Activated CD8-positive, alpha-beta memory T cell treated with anti-CD3 and anti-CD28 coated beads for 4 hours (primary cell): ENCODE measurements around the gene CARD9.
"Not testable (repeated sequence)": the region's sequence is repeated elsewhere in the genome, so short reads cannot be mapped to it uniquely, and the experiment has no call there.

ENCODE experiments used
- DNase-seq, 2 donors: peaks; one replicate each; pipeline ENCODE4 v3.0.0-alpha.2; 2020; ENCODE audit warnings: low read depth in 2 of 2

The CARD9 gene

DNA sequence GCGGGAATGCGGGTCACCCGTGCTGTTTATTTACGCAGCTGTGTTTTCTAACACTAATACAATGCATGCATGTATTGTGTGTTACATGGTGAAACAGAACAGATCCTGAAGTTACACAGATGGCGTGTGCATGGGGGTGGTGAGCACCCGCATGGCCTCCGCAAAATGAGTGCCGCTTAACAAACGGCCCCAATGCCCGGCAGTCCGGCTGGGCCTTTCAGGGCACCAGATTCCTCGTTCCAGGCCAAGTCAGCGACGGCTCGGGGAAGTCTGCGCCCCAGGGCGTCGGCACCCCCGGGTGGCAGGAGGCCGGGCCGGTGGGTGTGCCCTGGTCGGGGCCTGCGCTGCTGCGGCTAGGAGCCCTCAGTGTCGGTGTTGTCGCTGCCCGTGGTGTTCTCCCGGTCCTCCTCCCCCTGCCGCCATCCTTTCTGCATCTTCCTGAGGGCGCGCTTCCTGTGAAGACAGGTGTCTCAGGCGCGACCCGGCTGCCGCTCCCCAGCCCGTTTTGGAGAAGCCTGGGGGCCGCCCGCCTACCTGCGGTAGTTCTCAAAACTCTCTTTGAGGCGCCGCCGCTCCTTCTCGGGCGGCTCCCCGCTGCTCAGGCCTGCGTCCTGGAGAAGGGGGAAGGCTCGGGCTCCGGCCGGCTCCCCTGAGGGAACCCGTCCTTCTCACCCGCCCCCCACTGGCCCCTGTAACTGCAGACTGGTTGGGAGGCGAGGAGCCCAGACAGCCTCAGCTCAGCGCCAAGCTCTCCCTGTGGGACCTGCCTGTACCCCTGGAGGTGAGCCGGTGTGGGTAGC lies 9.3 kb downstream of the CARD9 start:
- DNase-seq, result no peak

DNA sequence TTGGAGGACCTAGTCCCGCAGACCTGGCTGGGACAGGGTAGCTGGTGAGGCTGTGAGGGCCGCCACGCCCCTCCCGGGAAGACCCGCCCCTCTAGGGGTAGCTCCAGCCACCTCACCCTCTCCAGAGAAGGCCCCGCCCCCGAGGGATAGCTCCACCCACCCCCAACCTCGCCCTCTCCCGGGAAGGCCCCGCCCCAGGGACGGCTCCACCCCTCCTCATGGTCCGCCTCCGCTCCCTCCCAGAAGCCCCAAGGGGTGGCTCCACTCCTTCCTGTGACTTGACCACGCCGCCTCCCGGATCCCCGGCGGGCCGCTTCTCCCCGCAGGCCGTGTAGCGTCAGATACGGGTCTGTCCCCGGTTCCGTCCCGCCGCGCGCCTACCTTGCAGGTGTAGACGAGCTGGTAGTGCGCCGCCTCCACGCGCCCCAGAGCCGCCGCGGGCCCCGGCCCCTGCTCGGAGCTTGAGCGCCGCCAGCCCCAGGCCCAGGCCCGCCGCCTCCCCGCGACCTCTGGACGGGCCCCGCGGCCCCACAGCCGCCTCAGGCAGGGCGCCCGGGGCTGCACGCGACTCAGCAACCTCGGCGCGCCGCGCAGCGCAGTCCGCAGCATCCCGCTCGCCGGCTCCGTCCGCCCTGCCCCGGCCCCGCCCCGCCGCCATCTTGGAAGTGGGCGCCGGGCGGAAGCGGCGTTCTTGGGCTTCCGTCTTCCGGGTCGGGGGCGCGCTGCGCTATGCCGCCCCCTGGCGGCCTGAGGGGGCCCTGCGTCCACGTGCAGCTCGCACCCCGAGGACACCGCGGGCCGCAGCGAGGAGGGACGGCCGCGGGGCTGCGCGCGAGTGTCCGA lies 10.1 kb downstream of the CARD9 start, which contains the start of gene DNLZ:
Gene DNLZ (minus strand): TSS at position 639 of the 843 bp plus-strand sequence. CDS start 30 bp downstream, at position 609.
- DNase-seq, result peak; percentile 87 to 90

DNA sequence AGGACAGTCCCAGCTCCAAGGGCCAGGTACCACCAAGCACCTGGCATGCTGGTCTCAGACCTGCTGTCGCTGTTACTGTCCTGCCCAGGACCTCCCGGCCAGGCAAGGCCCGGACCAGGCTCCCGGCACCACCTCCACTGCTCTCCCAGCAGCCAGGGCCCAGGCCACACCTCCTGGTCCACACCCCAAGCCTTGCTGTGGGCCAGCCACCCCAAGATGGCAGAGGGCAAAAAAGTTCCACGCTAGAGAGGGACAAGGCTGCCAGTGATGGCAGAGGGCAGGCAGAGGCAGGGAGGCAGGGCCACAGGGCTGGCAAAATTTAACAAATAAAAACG lies 11.1 kb downstream of the CARD9 start:
- no peak for DNase-seq

DNA sequence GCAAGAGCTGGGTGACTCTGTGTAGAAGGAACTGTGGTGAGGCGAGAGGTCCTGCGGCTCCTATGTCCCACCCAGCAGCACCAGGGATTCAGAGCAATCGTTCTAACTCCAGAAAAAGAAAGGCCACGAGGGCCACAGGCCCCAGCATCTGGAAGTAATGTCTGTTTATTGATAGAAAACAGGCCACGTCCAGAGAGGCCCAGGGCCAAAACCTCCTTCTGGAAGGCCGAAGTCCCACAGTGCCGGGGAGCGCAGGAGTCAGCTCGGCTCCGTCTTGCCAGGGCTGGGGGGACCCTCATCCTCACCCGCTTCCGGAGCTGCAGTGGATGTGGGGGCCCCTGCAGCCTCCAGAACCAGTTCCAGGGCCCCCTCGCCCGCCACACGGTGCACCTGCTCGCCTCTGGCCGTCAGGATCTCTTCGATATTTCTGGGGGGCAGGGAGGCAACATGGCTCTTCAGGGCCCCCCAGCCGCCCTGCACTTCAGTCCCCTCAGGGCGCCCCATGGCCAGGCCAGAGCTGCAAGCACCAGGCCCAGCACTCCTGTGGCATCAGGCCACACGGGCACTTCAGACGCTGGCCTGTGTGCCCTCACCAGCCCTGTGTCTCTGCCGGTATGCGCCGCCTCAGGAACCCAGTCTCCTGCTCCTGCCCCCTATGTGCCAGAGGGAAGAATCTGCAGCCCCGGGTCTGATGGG lies 11.6 kb downstream of the CARD9 start:
- DNase-seq, result no peak

DNA sequence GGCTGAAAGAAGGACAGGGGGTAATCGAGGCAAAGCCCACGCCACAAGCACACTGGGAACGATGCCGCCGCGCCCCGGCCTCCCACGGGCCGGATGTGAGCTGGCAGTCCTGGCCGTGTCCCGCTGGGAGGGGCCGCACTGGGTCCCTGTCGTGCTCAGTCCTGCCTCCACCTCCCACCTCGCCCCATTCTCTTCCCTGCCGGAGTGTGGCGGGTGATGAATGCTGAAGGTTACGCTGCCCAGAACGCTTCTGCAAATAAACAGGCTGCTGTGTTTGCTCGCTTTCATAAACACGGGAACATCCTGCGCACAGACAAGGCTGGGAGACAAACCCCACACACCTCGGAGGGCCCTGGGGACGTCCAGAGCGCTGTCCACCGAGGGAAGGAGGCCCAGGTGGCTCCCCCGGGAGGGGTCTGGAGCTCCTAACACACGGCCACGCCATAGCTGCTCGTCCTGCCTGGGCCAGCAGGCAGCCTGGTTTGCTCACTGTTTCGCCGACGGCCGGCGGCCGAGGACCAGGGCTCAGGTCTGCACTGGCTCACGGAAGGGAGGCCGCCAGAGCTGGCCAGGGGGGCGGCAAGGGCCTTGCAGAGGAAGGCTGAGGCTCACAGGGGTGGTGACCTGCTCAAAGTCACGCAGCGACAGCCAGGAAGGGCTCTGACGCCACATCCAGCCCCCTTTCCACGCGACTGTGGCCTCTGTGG lies 12.3 kb downstream of the CARD9 start:
- DNase-seq, result no peak

DNA sequence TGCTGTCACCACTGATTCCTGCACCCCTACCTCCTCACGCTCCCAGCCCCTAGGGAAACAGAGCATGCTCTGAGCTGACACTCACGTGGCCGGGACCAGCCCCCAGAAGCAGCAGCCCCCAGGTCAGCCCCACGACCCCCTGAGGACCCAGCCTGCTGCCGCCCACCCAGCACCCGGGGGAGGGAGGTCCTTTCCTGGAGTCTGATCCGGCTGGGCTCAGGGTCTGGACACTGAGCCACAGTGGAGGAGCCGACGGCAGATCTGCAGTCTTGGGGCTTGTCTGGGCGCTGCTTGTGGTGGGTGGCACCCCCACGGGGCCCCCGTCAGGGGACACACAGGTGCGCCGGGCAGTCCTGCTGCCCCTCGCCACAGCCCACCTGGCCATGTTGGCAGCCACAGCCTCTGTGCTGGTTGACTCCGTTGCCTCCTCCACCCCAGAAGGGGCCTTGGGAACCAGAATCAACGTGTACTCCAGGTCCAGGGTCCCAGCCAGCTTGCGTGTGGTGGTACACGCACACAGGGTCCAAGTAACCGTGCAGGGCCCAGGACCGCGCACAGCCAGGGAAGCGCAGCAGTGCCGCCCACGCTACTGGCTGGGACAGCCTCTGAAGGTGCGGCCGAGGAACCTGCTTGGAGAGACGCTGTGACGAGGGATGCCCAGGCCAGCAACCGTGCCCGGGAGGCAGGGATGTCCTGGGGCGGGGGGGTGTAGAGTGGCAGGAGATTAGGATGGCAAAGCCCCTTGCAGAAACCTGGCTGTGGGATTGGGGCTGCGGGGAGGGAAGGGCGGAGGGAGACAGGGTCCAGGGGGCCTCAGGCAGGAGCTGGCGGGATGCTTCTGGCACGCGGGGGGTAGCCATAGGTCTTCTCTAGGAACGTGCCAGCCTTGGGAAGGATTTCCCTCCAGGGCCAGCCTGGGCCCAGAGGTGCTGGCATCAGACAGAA lies 13.4 kb downstream of the CARD9 start:
- no peak for DNase-seq

DNA sequence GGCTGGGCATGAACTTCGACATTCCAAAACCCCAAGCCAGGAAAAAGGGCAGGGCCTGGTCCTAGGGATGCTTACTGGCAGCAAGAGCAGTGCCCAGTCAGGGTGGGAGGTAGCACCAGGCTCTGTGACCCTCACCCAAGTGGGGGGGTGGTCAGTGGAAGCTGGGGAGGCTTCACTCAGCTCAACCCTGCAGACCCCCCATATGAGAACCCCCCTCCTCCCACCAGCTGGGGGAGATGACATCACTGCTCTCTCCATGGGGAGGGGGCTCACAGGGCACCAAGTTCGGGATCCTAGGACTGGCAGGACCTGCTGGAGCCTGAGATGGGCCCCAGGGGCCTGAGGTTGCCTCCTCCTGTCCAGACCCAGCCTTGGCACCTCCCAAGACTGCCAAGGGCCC lies 14.6 kb downstream of the CARD9 start:
- no peak for DNase-seq

DNA sequence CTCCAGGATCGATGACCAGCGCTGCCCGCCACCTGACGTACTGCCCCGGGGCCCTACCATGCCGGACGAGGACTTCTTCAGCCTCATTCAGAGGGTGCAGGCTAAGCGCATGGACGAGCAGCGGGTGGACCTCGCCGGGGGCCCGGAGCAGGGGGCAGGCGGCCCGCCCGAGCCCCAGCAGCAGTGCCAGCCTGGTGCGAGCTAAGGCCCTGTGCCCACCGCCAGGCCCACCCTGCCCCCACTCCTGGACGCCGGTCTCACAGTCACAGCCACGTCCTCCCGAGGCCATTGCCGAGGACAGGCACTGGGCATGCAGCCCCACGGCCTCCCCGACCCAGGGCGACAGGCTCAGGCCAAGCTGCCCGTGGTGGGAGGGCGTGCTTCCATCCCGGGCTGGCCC lies 15.5 kb downstream of the CARD9 start:
- no peak for DNase-seq

DNA sequence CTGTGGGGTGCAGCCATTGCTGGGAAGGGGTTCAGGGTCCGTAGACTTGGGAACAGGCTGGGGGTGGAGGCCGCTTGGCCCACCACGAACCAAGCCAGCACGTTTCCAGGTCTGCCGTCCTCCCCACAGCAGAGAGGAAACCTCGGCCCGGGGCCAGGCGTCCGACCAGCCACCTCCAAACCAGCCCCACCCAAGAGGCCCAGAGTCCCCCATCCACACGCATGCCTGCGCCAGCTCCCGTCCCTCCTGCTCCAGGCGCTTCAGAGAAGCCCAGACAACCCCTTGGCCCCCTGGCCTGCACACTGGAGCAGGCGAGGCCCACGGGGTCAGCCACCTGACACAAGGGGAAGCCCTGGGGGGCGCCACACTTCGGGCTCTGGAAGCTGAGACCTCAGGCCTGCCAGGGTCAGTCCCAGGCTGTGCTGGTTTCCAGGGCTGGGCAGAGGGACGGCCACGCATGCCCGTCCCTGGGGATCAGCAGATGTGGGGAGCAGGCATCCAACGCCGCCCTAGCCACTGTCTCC lies 16.2 kb downstream of the CARD9 start:
- DNase-seq, result no peak

DNA sequence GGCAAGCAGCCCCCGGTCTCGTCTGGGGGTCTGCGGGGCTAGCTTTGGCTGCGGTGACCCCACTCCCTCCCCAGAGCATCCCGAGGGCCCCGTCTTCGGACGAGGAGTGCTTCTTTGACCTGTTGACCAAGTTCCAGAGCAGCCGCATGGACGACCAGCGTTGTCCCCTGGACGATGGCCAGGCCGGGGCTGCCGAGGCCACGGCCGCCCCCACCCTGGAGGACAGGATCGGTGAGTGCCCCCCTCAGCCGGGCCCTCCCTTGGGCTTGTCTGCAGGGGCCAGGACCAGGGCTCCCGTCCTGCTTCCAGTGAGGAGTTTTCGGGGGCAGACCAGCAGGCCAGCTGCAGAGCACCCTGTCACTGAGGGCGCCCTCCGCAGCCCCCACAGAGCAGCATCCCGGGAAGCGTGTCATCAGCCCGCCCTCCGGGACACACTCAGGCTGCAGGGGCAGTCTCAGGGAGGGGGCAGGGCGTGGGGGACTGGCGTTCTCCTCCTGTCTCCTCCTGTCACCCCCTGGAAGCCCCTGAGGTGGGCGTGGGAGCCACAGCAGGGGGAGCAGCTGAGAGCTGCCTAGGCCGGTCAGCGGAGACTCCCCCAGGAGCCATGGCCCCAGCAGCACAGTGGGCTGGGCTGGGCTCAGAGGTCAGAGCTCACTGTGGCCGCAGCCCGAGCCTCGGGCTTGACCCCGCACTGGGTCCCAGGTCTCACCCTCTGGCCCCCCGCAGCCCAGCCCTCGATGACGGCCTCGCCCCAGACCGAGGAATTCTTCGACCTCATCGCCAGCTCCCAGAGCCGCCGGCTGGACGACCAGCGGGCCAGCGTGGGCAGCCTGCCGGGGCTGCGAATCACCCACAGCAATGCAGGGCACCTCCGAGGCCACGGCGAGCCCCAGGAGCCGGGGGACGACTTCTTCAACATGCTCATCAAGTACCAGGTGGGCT lies 17.6 kb downstream of the CARD9 start:
- no peak for DNase-seq

DNA sequence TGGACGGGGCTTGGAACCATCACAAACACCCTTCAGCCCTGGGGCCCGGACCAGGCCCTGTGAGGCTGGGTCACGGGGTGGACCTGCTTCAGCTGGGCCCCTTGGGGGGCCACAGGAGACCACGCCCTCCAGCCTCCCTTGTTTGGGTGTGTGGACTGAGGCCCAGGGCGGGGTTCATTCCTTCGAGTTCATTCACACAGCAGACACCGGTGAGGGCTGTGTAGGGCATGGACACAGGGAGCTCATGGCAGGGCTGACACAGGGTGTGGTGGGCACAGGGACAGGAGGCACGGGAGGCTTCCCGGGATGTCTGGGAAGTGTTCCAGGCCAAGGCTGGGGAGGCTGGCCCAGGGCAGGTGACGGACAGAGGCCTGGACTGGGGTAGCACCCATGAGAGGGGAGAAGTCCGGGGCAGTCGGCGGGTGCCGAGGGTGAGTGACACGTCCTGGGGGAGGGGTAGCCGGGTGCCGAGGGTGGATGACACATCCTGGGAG lies 18.8 kb downstream of the CARD9 start:
- no peak for DNase-seq

DNA sequence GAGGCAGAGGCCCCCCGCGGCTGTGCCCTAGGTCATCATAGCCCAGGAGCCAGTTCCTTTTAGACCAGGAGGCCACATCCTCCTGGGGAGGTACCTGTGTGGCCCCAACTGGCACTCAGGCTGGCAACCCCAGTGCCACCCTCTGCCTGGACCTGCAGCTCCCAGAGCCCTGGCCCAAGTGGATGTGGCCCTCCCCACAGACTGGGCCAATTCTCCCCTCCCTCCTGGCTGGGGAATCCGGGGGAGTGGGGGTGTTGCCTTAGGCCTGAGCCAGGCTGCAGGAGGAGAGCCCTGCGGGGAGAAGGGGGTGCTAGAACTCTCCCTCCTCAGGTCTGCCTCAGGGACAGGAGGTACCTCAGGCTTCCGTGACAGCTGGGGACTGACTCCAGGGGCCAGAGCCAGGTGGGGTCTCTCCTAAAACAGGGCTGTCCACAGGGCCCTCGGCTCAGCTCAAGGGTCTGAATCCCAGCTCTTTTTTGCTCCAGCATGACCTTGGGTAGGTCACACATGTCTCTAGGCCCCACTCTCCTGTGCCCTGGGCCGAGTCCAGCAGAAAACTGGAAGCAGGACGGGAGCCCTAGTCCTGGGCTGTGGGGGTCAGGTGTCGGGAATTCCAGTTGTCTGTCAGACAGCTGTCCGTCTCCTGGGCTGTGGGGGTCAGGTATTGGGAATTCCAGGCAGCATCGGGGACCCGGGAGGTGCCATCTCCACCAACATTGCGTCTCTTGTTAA lies 19.5 kb downstream of the CARD9 start:
- DNase-seq, result no peak

DNA sequence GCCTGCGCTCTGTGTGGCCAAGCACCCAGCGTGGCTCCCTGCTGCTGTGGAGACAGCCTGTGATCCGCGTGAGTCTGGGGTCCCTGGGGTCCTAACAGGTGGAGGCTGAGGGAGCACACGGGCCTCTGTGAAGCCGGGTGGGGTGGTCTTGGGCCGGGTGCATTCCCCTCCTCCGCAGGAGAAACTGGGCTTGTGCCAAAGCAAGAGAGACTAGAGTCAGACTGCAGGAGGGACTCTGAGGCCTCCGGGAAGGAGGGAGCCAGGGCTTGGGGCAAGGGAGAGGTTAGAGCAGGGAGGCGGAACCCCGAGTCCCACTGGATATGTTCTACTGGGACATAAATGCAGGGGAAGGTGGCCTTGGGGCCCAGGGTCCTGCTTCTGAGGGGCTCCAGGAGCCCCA lies 20.4 kb downstream of the CARD9 start:
- DNase-seq, result no peak

DNA sequence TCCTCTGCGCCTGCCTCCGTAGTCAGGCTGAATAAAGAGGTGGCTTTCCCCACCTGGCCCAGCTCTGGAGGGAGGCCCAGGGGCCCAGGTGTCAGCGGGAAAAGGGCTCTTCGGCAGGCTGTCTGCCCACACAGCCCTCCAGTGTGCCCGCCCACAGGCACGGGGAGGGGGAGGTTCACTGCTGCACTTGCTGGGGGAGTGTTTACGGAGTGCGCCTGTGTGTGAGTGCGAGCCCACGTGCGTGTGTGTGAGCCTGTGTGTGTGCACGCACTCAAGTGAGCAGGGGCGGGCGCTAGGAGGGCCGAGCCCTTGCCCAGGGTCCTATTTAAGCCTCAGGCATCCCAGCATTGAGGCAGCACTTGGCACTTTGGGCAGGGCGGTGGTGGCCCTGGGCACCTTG lies 20.8 kb downstream of the CARD9 start:
- no peak for DNase-seq

DNA sequence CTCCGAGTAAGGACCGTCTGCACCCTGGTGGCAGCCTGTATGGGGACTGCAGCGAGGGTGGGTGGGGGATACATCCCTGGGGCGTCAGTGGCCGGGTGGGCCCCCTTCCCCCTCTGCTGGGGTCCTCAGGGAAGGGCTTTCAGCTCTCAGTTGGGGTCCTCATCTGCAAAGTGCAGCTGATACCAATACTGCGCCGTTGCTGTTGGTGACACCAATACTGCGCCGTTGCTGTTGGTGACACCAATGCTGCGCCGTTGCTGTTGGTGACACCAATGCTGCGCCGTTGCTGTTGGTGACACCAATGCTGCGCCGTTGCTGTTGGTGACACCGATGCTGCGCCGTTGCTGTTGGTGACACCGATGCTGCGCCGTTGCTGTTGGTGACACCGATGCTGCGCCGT lies 21.6 kb downstream of the CARD9 start:
- not testable (repeated sequence) for DNase-seq

DNA sequence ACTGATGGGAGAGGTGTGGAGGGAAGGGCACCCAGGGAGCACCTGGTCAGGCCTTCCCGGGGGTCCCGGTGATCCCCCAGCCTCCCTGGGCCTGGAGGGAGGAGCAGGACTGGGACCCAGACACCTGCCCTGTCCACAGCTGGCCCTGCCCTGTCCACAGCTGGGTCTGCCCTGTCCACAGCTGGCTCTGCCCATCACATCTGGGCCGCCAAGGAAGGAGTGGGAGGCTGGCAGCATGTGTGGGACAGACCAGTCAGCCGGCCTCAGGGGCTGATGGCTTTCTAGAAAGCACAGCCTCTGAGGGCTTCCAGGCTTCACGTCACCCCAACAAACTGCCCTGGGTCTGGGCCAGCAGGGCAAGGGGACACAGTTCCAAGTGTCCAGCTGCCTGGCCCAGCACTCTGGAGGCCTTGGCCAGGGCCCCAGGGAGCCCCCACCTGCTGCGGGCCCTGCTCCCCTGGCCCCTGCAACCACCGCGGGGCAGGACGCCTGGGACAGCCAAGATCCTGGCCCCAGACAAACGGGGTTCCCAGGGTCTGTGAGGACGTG lies 22.1 kb downstream of the CARD9 start:
- no peak for DNase-seq

DNA sequence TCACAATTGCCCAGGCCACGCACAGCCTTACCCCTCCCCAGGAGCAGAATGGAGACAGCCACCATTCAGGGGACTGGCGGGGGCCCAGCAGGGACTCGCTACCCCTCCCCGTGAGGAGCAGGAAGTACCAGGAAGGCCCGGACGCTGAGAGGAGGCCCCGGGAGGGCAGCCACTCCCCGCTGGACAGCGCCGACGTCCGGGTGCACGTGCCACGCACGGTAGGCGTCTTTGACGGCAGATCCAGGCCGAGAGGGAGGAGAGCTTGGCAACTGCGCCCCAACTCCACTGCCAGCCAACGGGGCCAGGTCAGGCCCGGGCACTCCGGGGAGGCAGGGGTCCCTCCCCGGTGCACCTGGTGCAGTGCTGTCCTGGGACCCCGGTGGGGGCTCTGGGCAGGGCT lies 23.9 kb downstream of the CARD9 start:
- no peak for DNase-seq

DNA sequence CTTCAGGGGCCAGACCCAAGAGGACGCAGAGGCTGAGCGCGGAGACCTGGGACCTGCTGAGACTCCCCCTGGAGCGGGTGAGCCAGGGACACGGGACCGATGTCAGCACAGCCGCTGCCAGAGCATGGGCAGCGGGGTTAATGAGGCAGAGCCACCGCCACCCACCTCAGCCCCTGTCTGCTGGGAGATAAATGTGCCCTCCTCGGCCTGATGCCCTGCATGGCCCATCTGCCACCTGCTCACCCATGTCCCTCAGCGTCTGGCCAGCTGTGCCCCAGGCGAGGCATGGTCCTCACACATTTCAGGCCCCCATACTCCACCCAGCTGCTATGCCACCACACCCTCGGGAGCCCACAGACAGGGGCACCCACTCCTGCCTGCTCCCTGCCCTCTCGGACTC lies 24.8 kb downstream of the CARD9 start:
- DNase-seq, result no peak
